Fibroblast of lung (primary cell): Measurements from ENCODE around the gene AMMECR1L. TPM values are rescaled to one million over a fixed set of nuclear protein-coding genes. Genes with fewer than 3 reads are reported as not detected.
"Not testable (repeated sequence)": the region's sequence is repeated elsewhere in the genome, so short reads cannot be mapped to it uniquely, and the experiment has no call there.

Experiments used
- DNase-seq, 2 donors: peaks; one replicate each; pipeline versions ENCODE4 v3.0.0 to v3.0.0-alpha.2; 2010; ENCODE audit warnings: low read depth in 2 of 2
- H2AFZ ChIP-seq: 2 replicates; pipeline ENCODE4 v1.5.1; 2012; ENCODE audit warnings: low read length, control low read depth, inconsistent platforms
- H3K27ac ChIP-seq: 2 replicates; pipeline ENCODE4 v1.5.1; 2011; ENCODE audit warnings: low read length, control low read depth; ENCODE audit not compliant: insufficient read depth
- H3K27me3 ChIP-seq: 2 replicates; pipeline ENCODE4 v1.5.1; 2011; ENCODE audit warnings: mild to moderate bottlenecking, low read length; ENCODE audit not compliant: control insufficient read depth, insufficient read depth
- H3K36me3 ChIP-seq: 2 replicates; pipeline ENCODE4 v1.5.1; 2011; ENCODE audit warnings: low read length; ENCODE audit not compliant: control insufficient read depth, insufficient read depth
- H3K4me1 ChIP-seq: 2 replicates; pipeline ENCODE4 v1.5.1; 2011; ENCODE audit warnings: low read length; ENCODE audit not compliant: control insufficient read depth, insufficient read depth; ENCODE audit errors: extremely low read depth
- H3K4me2 ChIP-seq: 2 replicates; pipeline ENCODE4 v1.5.1; 2011; ENCODE audit warnings: low read length, control low read depth; ENCODE audit not compliant: insufficient read depth; ENCODE audit errors: extremely low read depth
- H3K4me3 ChIP-seq, 4 experiments: fragments of 200-600 bp in 1 of 4; sonication (generic) in 1 of 4; replicated peaks in 1 of 4; 2 replicates each; pipeline ENCODE4 v1.5.1; 2011 to 2016; ENCODE audit warnings: low read length in 4 of 4, low read depth in 3 of 4, mild to moderate bottlenecking in 3 of 4, control low read depth in 2 of 4, inconsistent platforms in 1 of 4, mixed read lengths in 1 of 4; ENCODE audit not compliant: insufficient read depth in 1 of 4; ENCODE audit errors: control extremely low read depth in 1 of 4
- H3K79me2 ChIP-seq: 2 replicates; pipeline ENCODE4 v1.5.1; 2012; ENCODE audit warnings: mild to moderate bottlenecking, low read length, inconsistent platforms; ENCODE audit not compliant: control insufficient read depth, insufficient read depth
- H3K9ac ChIP-seq: 2 replicates; pipeline ENCODE4 v1.5.1; 2011; ENCODE audit warnings: mild to moderate bottlenecking, low read length, control low read depth; ENCODE audit not compliant: insufficient read depth
- H3K9me3 ChIP-seq: 2 replicates; pipeline ENCODE4 v1.5.1; 2012; ENCODE audit warnings: low read depth, low read length; ENCODE audit not compliant: control insufficient read depth, insufficient read depth
- H4K20me1 ChIP-seq: 2 replicates; pipeline ENCODE4 v1.5.1; 2011; ENCODE audit warnings: low read length; ENCODE audit not compliant: control insufficient read depth, insufficient read depth; ENCODE audit errors: extremely low read depth
- EZH2 ChIP-seq: IDR thresholded peaks from 2 replicates; pipeline ENCODE4 v1.5.1; 2012; ENCODE audit warnings: low read length, control low read depth, mild to moderate bottlenecking; ENCODE audit errors: missing control alignments
- polyA minus RNA-seq: library from RNA; depleted of rRNA, polyadenylated mRNA; stranded (reverse); fragments of >200 nt; gene quantifications from 2 replicates; pipeline ENCODE4 v1.2.3, GENCODE V29; 2011; ENCODE audit warnings: low replicate concordance
- polyA plus RNA-seq, 2 donors: library from polyadenylated mRNA; depleted of rRNA in 1 of 2; stranded (reverse) in 1 of 2; unstranded in 1 of 2; fragments of >200 nt; gene quantifications; 2 replicates each; pipeline ENCODE4 v1.2.1, GENCODE V29; 2011 to 2012; ENCODE audit warnings: missing spikeins in 1 of 2
- total RNA-seq: library from RNA; depleted of rRNA; stranded (reverse); fragments of >200 nt; gene quantifications from 2 replicates; pipeline ENCODE4 v1.2.1, GENCODE V29; 2014
- TF ChIP-seq, protein P1 (sequence below), 2 donors: IDR thresholded peaks in 1 of 2; conservative IDR thresholded peaks in 1 of 2; 1 replicate in 1 of 2; 2 replicates in 1 of 2; pipeline ENCODE4 v1.5.1; 2011 to 2012; ENCODE audit warnings: low read length in 2 of 2, control low read depth in 1 of 2, inconsistent platforms in 1 of 2, low read depth in 1 of 2, mild to moderate bottlenecking in 1 of 2

Gene AMMECR1L
- 13.1 and 16.8 TPM in 2 replicates for total RNA-seq
- 15.5 and 16.8 TPM in 2 replicates for polyA plus RNA-seq
- 9.5 and 10.9 TPM in 2 replicates for polyA plus RNA-seq (2012)
- 8.2 and 11.4 TPM in 2 replicates for polyA minus RNA-seq

DNA sequence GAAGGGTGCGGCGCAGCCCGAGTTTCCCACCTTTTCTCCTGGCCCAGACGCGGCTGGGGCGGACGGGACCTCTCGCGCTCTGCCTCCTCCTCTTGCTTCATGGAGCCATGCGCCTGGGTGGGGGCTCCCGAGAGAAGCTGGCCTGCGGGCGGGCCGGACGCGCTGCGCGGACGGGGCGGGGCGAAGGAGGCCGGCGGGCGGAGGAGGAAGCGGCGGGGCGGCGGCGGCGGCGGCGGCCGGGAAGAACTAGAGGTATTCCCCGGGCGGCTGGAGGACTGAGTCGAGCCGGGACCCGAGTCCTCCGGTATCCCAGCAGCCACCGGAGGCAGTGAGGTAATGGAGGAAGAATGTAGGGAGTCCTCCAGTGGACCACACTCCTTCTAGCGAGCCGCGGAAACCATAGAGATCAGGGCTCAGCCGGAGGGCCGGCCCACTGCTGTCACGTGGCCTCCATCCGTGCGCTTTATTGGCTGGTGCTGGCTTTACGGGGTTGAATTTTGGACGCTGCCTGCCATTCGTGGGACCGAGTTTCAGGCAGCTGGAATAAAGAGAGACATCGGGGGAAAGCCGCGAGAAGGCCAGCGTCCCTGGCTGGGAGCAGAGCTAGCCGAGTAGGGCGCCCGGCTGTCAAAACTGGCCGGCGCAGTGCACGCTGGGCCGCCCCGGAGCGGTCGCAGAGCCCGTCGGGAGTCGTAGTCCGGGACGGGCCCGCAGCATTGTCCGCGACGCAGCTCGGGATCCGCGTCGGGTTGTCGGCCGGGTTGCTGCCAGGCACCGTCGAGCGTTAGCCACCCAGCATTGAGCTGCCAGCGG is at the start of gene AMMECR1L:
Gene AMMECR1L (minus strand): TSS at position 177 of the 813 bp plus-strand sequence. CDS start 11,722 bp downstream, outside the sequence.
- H3K4me3 ChIP-seq = peak within 1 kb of the TSS; percentile 77 to 81 (median 80)
- H3K4me2 ChIP-seq = peak within 1 kb of the TSS; percentile 96
- H3K36me3 ChIP-seq, H3K9me3 ChIP-seq, H3K4me1 ChIP-seq, H3K27me3 ChIP-seq, H4K20me1 ChIP-seq: not testable (repeated sequence)
- H3K27ac ChIP-seq = peak within 1 kb of the TSS; percentile 94
- H2AFZ ChIP-seq = peak within 1 kb of the TSS; percentile 60
- peak; percentile 71 to 80 for DNase-seq
- peaks cover 44% of the 10 kb centered on the region for H3K79me2 ChIP-seq
- H3K9ac ChIP-seq = peak within 1 kb of the TSS; percentile 67

DNA sequence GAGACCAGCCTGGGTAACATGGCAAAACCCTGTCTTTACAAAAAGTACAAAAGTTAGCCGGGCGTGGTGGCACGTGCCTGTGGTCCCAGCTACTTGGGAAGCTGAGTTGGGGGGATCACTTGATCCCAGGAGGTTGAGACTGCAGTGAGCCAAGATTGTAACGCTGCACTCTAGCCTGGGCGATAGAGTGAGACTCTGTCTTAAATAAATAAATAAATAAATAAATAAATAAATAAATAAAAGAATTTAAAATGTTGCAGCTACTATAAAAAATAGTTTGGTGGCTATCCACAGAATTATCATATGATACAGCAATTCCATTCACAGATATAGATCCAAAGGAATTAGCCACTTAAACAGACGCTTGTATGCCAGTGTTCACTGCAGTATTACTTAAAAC is 49.6 kb upstream of the AMMECR1L start:
- Histone ChIP-seq H3K9me3 (no peaks in the 10 kb centered on the region), H3K36me3 (no peaks in the 10 kb centered on the region), H4K20me1 (no peaks in the 10 kb centered on the region), H3K4me1 (no peaks in the 10 kb centered on the region), H3K27ac (no peak overlapping the region), H3K9ac (no peak overlapping the region), H2AFZ (no peak overlapping the region), H3K27me3 (no peaks in the 10 kb centered on the region), H3K4me2 (no peak overlapping the region), H3K4me3 (no peak overlapping the region), H3K79me2 (no peaks in the 10 kb centered on the region)
- no peak for DNase-seq
- TF ChIP-seq, protein P1, sequence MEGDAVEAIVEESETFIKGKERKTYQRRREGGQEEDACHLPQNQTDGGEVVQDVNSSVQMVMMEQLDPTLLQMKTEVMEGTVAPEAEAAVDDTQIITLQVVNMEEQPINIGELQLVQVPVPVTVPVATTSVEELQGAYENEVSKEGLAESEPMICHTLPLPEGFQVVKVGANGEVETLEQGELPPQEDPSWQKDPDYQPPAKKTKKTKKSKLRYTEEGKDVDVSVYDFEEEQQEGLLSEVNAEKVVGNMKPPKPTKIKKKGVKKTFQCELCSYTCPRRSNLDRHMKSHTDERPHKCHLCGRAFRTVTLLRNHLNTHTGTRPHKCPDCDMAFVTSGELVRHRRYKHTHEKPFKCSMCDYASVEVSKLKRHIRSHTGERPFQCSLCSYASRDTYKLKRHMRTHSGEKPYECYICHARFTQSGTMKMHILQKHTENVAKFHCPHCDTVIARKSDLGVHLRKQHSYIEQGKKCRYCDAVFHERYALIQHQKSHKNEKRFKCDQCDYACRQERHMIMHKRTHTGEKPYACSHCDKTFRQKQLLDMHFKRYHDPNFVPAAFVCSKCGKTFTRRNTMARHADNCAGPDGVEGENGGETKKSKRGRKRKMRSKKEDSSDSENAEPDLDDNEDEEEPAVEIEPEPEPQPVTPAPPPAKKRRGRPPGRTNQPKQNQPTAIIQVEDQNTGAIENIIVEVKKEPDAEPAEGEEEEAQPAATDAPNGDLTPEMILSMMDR (conservative IDR thresholded peaks at IDR 0.05 in 1 of 2, IDR thresholded peaks at IDR 0.05 in 1 of 2; ENCODE audit: low read depth in 1 of 2, low read length in 2 of 2) = no peak
- TF ChIP-seq EZH2 = no peak

GRCh38 chr2:127932199-127932876 is 46.6 kb upstream of the AMMECR1L start:
- no peak for TF ChIP-seq EZH2
- TF ChIP-seq, protein P1 (conservative IDR thresholded peaks at IDR 0.05 in 1 of 2, IDR thresholded peaks at IDR 0.05 in 1 of 2; ENCODE audit: low read depth in 1 of 2, low read length in 2 of 2) = no peak
- Histone ChIP-seq H2AFZ (no peak overlapping the region), H3K4me3 (no peak overlapping the region), H4K20me1 (no peaks in the 10 kb centered on the region), H3K9ac (no peak overlapping the region), H3K4me1 (no peaks in the 10 kb centered on the region), H3K9me3 (no peaks in the 10 kb centered on the region), H3K4me2 (no peak overlapping the region), H3K79me2 (no peaks in the 10 kb centered on the region), H3K27ac (no peak overlapping the region), H3K27me3 (no peaks in the 10 kb centered on the region), H3K36me3 (no peaks in the 10 kb centered on the region)
- DNase-seq = peak; percentile 62 to 86
